Fibroblast of skin of abdomen (primary cell): Measurements from ENCODE around the gene FDCSP.
A peak's percentile ranks its signal among the peaks of the same experiment; 100 is the strongest.
"Not testable (repeated sequence)": the region's sequence is repeated elsewhere in the genome, so short reads cannot be mapped to it uniquely, and the experiment has no call there.

Experiments used
- DNase-seq: peaks from one replicate; pipeline ENCODE4 v3.0.0-alpha.2; 2013

Gene FDCSP

DNA sequence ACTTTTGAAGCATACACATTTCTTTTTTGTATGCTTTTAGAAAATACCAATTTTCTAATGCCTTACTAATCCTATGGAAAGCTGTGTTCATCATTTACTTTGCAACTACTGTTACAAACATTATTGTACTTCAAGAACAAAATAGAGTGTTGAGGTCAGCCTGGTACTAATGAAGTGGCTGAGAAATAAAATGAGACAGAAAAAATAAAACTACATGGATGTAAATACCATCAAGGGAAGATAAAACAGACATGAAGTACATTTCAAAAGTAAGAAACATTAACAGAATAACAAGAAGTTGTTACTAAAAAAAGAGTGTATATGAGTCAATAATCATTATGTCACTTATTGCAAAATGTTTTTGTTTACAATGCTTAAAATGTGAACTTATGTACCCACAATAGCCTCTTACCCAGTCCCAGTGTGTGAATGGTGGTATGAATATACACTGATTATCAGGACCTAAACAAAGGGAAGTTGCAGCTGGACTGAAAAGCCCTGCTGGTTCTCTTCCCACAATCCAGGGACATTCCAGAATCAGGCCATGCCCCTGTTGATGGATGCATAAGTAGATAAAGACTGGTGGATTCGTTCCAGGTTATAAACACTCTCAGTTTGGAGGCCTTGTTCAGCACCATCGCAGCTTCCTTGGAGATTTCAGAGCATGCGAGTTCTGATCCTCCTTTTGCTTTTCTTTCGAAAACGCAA lies 14.1 kb downstream of the FDCSP start:
- peak; percentile 16 for DNase-seq

DNA sequence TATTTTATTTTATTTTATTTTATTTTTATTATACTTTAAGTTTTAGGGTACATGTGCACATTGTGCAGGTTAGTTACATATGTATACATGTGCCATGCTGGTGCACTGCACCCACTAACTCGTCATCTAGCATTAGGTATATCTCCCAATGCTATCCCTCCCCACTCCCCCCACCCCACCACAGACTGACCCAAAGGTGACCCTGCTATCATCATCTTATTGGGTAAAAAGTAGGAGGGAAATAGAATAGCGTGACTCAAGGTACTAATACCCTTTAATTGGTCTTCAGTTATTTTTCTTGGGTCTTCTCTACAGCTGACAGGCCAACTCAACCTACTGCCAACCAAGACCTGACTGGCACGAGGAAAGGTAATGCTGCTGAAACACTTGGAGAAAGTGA lies 16.4 kb downstream of the FDCSP start, which contains the start of gene CSN3:
TSS of gene CSN3 (plus strand) at position 301 of the 400 bp plus-strand sequence. CDS start 2,223 bp downstream, outside the sequence.
- DNase-seq, result not testable (repeated sequence)

DNA sequence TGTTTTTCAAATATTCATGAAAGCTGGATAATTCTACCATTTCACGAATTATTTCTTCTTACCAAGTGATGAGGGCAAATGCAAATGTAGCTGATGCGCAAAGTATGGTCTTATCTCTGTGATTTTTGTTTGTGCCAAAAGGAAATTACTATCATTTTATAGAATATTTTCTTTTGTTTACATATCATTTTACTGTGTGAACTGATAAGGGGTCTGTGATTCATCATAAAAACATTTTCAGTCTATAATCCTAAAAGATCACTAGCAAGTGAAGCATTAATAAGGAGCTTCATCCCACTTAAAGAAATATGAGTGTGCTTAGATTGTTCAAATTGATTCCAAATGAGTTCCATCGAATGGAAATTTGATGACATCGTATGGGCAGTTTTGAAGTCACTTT lies 17.2 kb downstream of the FDCSP start:
- no peak for DNase-seq

DNA sequence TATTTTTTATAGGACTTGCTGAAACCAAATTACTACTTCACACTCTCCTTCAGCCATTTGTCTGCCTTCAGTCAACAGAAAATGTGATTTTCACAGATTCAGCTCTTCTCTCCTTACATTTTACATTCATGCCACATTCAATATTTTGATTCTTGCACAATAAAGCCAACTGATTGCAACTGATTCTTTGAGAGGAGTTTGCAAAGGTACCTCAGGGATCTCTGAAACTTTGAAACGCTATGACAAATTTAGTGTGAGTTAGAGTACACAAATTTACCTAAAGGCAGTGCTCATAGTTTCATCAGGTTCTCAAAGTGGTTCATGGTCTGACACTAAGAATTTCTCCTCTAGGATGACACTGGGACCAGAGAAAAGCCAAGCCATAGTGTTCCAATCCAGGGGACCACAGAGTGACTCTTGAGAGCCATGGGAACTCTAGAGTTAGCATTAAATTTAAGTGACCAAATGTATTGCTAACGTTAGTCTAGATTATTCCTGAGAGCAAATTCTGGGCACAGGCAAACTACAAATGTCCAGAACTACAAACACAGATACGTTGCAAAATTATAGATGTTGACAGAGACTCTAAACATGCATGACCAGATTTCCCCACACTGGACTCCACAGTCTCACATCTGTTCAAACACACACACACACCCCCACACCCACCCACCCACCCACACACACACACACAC lies 25.5 kb downstream of the FDCSP start:
- no peak for DNase-seq

DNA sequence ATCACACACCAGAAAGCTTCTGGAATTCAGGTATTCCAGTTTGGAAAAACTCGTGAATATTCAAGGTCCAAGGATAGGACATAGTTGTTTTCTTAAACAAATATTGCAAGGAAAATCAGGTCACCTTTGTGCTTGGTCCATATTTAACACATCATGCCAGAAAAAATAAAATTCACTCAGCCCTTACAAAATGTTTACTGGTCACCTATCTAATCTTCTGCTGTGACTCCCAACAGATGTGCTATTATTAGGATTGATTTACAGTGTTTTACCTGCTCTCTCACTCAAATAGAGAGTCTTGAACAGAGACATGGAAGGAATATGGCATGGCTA lies 26.0 kb downstream of the FDCSP start:
- no peak for DNase-seq

DNA sequence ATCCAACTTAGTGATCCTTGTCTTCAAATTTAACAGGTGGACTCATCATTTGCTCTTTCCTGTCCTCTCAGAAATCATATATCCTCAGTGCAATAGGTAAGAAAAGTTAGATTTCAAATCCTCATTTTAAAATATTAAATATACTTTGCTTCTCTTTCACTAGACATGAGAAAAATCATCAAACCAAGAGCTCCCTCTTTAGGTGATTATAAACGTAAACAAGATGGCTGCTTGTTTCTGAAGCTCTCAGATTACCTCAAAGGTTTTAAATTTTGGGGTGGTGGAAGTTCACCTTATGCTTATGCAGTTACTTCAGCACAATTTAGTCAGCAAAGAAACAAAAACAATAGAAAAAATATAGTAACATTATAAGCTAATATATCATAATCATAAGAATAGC lies 43.8 kb downstream of the FDCSP start:
- peak; percentile 1 for DNase-seq

DNA sequence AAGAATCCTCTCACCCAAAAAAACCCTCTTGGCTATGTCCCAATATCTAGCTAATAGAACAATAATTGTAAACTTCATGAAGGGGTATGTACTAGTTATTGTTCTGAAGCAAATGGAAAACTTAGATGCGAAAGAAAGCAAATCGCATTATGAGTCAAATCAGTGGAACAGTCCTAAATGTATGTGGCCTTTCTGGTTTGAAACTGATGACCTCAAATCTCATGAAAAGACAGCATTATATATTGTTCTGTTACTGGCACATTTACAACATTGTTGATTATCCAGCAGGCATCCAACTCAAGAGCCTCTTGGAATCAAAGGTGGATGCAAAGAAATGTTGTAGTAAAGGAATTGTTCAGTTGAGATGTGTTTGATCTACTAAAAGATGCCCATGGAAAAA lies 51.2 kb downstream of the FDCSP start:
- no peak for DNase-seq

DNA sequence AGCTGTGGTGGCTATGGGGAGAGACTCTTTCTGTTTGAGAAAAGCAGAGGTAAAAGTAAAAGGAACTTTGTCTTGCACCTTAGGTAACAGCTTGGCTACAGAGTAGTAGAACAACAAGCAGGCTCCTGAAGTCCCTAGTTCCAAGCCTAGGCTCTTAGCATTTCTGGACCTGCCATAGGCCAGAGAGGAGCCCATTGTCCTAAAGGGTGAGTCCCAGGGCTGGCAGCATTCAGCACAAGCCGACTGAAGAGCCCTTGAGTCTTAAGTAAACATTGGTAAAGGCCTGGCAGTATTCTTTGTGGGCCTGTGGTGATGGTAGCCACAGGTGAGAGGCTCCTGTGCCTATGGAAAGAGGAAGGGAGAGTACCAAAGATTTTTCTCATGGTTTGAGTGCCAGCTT lies 54.6 kb downstream of the FDCSP start:
- no peak for DNase-seq
